GM21381 (cell line): Measurements from ENCODE around the gene SCAF8.

Experiments
- ATAC-seq: cut with Tn5 transposase; IDR thresholded peaks from one replicate; pipeline ENCODE4 v1.9.1; 2021; ENCODE audit warnings: mild to moderate bottlenecking, moderate library complexity; ENCODE audit not compliant: unreplicated experiment

The SCAF8 gene

GRCh38 chr6:154830771-154831170 lies 97.6 kb downstream of the SCAF8 start:
- no peak for ATAC-seq

GRCh38 chr6:154835307-154835706 lies 102.1 kb downstream of the SCAF8 start:
- no peak for ATAC-seq

- ATAC-seq, result no peak
These were observed 106.3 kb downstream of the SCAF8 start for GRCh38 chr6:154839546-154839945.

GRCh38 chr6:154840363-154840762 lies 107.1 kb downstream of the SCAF8 start:
- no peak for ATAC-seq

GRCh38 chr6:154841109-154841508 lies 107.9 kb downstream of the SCAF8 start:
- ATAC-seq, result no peak

- ATAC-seq, result no peak
These were observed 109.6 kb downstream of the SCAF8 start for GRCh38 chr6:154842833-154843232.

- ATAC-seq, result no peak
These were observed 114.1 kb downstream of the SCAF8 start for GRCh38 chr6:154847318-154847717.

GRCh38 chr6:154848580-154848979 lies 115.4 kb downstream of the SCAF8 start:
- ATAC-seq, result no peak

- ATAC-seq, result no peak
These were observed 116.3 kb downstream of the SCAF8 start for GRCh38 chr6:154849475-154849874.

GRCh38 chr6:154852687-154853086 lies 119.5 kb downstream of the SCAF8 start:
- no peak for ATAC-seq

GRCh38 chr6:154857529-154857928 lies 124.3 kb downstream of the SCAF8 start:
- ATAC-seq, result no peak

GRCh38 chr6:154861825-154862224 lies 128.6 kb downstream of the SCAF8 start:
- ATAC-seq, result no peak

GRCh38 chr6:154862536-154862935 lies 129.3 kb downstream of the SCAF8 start:
- no peak for ATAC-seq

GRCh38 chr6:154864066-154864430 lies 130.8 kb downstream of the SCAF8 start:
- no peak for ATAC-seq

GRCh38 chr6:154865291-154865690 lies 132.1 kb downstream of the SCAF8 start:
- ATAC-seq, result no peak

GRCh38 chr6:154868143-154868594 lies 135.0 kb downstream of the SCAF8 start:
- no peak for ATAC-seq

- ATAC-seq, result no peak
These were observed 139.4 kb downstream of the SCAF8 start for GRCh38 chr6:154872542-154873114.

- ATAC-seq, result no peak
These were observed 140.3 kb downstream of the SCAF8 start for GRCh38 chr6:154873546-154873945.

GRCh38 chr6:154874773-154875592 lies 141.8 kb downstream of the SCAF8 start:
- ATAC-seq, result no peak

GRCh38 chr6:154876486-154877280 lies 143.5 kb downstream of the SCAF8 start:
- no peak for ATAC-seq

- no peak for ATAC-seq
These were observed 145.8 kb downstream of the SCAF8 start for GRCh38 chr6:154878871-154879491.
